ENCODE measurements around the gene SLC17A2.
A peak's percentile ranks its signal among the peaks of the same experiment; 100 is the strongest.

The SLC17A2 gene, protein sequence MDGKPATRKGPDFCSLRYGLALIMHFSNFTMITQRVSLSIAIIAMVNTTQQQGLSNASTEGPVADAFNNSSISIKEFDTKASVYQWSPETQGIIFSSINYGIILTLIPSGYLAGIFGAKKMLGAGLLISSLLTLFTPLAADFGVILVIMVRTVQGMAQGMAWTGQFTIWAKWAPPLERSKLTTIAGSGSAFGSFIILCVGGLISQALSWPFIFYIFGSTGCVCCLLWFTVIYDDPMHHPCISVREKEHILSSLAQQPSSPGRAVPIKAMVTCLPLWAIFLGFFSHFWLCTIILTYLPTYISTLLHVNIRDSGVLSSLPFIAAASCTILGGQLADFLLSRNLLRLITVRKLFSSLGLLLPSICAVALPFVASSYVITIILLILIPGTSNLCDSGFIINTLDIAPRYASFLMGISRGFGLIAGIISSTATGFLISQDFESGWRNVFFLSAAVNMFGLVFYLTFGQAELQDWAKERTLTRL

GRCh38 chr6:25930532-25931410, at the start of gene SLC17A2:
Gene SLC17A2, minus strand, starts transcription at chr6:25930691. Its CDS starts 4,895 bp downstream, at chr6:25925796.
- DNase-seq (ENCODE audit: low read depth in 2 of 2): no peak

GRCh38 chr6:25975923-25976560, 45.6 kb upstream of the SLC17A2 start:
- no peak for DNase-seq (ENCODE audit: low read depth in 2 of 2)

GRCh38 chr6:25973923-25974555, 43.5 kb upstream of the SLC17A2 start:
- no peak for DNase-seq (ENCODE audit: low read depth in 2 of 2)

GRCh38 chr6:25972902-25973301, 42.4 kb upstream of the SLC17A2 start:
- no peak for DNase-seq (ENCODE audit: low read depth in 2 of 2)

GRCh38 chr6:25972128-25972527, 41.6 kb upstream of the SLC17A2 start:
- DNase-seq (ENCODE audit: low read depth in 2 of 2): no peak

DNA sequence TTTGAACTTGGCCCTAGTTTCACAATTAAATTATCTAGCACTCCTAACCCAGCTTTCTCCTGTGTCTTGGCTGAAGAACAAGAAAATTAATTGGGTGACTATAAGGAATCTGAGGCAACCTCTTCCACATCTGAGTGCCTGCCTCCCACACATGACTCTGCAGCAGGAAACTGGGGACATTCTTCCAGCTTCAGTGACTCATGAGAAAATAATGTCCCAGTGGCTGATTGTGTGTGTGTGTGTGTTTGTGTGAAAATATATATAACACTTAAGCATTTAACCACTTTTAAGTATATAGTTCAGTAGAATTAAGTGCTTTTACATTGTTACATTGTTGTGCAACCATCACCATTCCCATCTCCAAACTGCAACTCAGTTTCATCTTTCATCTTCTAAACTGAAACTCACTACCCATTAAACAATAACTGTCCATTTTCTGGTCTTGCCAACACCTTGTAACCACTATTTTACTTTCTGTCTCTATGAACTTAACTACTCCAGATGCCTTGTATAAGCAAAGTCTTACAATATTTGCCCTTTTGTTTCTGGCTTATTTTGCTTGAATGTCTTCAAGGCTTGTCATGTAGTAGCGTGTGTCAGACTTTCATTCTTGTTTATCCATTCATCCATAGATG, 40.8 kb upstream of the SLC17A2 start:
- no peak for DNase-seq (ENCODE audit: low read depth in 2 of 2)

DNA sequence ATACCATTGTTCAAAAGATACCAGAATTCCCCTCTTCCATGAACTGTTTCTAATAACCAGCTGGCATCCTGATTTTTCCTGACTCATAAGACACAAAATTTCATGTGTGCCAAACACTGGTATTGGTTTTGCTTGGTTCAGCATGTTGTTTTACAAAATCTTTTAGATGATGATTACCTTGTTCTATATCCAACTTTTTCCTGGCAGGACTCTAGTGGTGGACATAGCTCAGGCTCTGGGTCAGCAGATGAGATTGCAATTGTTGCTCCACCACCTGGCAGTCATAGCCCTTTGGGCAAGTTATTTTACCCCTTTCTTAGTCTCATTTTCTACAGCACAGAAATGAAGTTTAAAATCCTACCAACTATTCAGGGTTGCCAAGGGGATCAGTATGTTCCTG, 38.3 kb upstream of the SLC17A2 start:
- no peak for DNase-seq (ENCODE audit: low read depth in 2 of 2)

DNA sequence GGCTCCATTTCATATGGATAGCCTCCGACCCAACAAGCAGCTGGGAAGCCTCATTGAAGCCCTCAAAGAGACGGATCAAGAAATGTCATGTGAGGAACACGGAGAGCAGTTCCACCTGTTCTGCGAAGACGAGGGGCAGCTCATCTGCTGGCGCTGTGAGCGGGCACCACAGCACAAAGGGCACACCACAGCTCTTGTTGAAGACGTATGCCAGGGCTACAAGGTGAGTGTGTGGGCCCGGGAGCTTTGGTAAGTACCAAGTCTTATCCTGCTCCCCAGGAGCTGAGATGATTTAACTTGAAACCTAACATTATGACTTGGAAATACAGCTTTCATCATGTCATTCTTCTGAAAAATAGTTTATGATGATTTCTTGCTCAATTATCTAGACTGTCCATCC, 36.2 kb upstream of the SLC17A2 start:
- no peak for DNase-seq (ENCODE audit: low read depth in 2 of 2)

DNA sequence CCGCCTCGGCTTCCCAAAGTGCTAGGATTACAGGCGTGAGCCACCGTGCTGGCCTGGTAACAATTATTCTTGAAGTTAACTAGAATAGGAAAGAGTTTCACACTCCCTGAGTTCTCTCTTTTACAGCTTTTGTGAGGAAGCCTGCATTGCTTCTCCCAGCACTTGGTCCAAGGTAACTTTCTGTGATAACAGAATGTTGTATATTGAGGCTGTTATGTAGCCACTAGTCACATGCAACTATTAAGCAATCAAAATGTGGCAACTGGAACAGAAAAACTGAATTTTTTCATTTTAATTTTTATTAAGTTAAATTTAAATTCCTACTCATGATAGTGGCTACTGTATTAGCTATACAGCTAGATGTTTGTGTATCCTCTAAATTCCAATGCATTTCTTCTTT, 34.6 kb upstream of the SLC17A2 start:
- no peak for DNase-seq (ENCODE audit: low read depth in 2 of 2)

- no peak for DNase-seq (ENCODE audit: low read depth in 2 of 2)
These were observed 33.1 kb upstream of the SLC17A2 start for GRCh38 chr6:25963426-25964123.

DNA sequence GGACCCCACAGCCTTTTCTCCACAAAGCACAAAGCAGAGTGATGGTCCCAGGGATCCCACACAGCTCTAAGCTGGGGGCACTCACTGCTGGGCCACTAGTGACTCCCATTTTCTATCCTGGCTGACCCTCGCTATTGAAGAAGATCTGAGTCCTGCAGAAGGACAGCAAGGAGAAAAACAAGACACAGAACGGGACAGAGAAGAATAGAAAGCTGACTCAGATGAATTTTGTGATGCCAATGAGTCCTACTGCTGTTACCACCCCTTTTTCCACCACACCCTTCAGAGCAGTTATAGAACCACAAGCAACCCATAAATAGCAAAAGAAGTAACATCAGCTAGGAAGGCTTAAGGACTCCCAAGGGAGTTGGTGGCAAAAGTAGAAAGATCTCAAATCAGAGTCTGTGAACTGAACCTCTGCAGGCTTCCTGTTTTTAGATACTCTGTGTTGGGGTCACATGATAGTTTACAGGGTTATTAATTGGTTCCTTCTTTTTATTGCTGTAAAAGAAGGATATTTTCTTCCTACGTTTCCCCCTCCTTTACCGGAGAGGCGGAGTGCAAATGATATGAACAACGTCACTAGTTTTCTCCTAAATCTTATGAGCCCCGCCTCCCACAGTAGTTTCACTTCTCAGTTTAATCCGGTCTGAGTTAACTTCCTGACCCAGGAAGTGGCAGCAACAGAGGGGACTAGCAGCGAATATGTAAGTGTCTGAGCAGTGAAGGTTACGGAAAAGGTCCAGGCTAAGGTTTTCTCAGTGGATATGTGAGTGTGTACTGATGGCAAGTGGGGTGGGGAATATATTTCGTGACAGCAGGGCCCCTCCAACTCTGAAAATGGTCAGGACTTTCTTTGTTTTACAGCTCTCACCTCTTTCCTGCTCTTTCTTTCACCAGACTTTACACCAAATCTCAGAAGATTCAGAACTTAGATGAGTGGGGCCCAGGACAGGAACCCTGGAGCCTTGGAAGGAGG, 31.9 kb upstream of the SLC17A2 start, which contains the start of gene TRIM38:
Gene TRIM38, plus strand, starts transcription at position 654 of the 979 bp plus-strand sequence. CDS start 3,721 bp downstream, outside the sequence.
- DNase-seq (ENCODE audit: low read depth in 2 of 2): peak; percentile 32 to 54

- DNase-seq (ENCODE audit: low read depth in 2 of 2): no peak
These were observed 31.2 kb upstream of the SLC17A2 start for GRCh38 chr6:25961619-25962148.

DNA sequence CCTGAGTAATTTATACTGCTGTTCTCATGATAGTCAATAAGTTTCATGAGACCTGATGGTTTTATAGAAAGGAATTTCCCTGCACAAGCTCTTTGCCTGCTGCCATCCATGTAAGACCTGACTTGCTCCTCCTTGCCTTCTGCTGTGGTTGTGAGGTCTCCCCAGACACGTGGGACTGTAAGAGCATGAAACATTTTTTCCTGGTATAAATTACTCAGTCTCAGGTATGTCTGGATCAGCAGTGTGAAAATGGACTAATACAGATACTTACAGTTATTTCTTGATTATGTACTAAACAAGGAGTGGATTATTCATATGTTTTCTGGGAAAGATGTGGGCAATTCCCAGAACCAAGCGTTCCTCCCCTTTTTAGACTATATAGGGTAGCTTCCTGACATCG, 30.2 kb upstream of the SLC17A2 start:
- DNase-seq (ENCODE audit: low read depth in 2 of 2): peak; percentile 12 to 21

GRCh38 chr6:25959890-25960536, 29.5 kb upstream of the SLC17A2 start:
- no peak for DNase-seq (ENCODE audit: low read depth in 2 of 2)

DNA sequence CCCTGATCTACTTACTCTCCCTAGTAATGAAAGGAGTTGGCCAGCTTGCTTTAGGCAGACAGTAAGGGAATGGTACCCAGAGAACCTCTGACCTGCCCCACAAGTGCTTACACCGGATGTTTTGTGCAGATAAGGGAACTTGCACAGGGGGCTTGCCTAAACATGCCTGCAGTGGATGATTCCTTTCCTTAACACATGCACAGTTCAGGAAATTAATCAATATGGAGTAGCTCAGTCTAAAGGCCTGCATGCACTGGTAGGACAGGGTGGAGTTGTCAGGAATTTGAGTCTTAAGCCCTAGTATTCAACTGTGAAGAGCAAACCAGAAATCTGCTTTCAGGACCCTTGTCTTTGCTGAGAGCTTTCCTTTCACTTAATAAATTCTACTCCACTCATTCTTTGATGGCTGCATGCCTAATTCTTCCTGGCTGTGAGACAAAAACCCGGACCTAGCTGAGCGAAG, 28.2 kb upstream of the SLC17A2 start:
- no peak for DNase-seq (ENCODE audit: low read depth in 2 of 2)

- no peak for DNase-seq (ENCODE audit: low read depth in 2 of 2)
These were observed 25.7 kb upstream of the SLC17A2 start for GRCh38 chr6:25956226-25956625.

DNA sequence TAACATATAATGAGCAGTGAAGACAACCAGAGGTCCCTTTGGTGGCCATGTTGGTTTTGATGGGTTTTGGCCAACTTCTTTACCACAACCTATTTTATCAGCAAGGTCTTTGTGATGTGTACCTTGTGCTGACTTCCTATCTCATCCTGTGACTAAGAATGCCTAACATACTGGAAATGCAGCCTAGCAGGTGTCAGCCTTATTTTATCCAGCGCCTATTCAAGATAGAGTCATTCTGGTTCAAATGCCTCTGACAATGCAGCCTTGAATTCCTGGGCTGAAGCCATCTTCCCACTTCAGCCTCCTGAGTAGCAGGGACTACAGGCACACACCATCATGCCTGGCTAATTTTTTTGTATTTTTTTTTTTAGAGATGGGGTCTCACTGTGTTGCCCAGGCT, 24.3 kb upstream of the SLC17A2 start:
- DNase-seq (ENCODE audit: low read depth in 2 of 2): no peak

GRCh38 chr6:25953733-25954132, 23.2 kb upstream of the SLC17A2 start:
- DNase-seq (ENCODE audit: low read depth in 2 of 2): no peak

All from activated CD4-positive, alpha-beta T cell treated with anti-CD3 and anti-CD28 coated beads for 24 hours (primary cell).